HG03135 (cell line): Measurements from ENCODE around the gene TMX4.
"Not testable (repeated sequence)": the region's sequence is repeated elsewhere in the genome, so short reads cannot be mapped to it uniquely, and the experiment has no call there.

Source experiments
- ATAC-seq: cut with Tn5 transposase; IDR thresholded peaks from one replicate; pipeline ENCODE4 v1.9.1; 2021; ENCODE audit warnings: mild to moderate bottlenecking, moderate library complexity; ENCODE audit not compliant: unreplicated experiment

Gene TMX4, protein sequence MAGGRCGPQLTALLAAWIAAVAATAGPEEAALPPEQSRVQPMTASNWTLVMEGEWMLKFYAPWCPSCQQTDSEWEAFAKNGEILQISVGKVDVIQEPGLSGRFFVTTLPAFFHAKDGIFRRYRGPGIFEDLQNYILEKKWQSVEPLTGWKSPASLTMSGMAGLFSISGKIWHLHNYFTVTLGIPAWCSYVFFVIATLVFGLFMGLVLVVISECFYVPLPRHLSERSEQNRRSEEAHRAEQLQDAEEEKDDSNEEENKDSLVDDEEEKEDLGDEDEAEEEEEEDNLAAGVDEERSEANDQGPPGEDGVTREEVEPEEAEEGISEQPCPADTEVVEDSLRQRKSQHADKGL

DNA sequence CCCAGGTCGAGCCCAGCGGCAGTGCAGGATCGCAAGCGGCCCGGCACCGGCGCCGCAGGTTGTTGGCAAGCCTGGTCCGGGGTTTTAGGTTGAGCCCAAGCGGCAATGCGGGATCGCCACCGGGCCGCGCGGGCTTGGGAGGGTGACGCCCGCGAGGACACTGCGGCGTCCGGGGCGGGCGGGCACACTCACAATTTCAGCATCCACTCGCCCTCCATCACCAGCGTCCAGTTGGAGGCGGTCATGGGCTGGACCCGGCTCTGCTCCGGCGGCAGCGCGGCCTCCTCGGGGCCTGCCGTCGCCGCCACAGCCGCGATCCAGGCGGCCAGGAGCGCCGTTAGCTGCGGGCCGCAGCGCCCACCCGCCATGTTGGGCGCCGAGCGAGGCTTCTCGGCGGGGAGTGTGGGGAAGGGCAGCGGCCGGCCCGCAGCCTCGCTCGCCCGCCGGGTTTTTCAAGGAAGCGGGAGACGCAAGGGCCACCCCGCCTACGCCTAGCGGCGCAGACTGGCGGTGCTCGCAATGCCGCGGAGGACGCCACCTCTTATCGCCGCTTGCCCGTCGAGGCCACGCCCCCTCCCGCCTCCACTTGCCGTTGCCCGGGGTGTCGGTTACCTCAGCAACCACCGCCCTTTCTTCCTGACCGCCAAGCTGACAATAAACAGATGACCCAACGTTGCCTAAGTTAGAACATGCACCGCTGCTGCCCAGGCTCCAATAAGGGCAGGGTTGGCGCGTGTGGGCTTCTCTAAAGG, at the start of gene TMX4:
Gene TMX4 (minus strand): TSS at position 516 of the 752 bp plus-strand sequence. CDS start 148 bp downstream, at position 368.
- peak; percentile 87 for ATAC-seq

DNA sequence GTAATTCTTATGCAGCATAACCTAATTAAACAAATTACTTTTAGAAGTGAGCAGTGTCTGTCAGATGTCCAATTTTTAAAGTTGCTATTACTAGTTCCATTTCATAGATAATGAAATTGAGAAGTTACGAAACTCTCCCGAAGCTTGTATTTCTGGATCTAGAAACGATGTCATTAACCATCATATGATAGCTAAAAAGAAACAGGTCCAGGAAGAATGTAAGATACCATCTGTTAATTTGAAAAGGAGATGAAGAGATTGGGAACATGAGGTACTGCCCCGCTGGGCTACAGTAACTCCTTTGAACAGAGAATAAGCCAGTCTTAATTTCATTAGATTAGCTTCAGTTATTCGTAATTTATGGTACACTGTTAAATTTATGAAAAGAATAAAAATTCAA, 47.5 kb upstream of the TMX4 start:
- no peak for ATAC-seq

DNA sequence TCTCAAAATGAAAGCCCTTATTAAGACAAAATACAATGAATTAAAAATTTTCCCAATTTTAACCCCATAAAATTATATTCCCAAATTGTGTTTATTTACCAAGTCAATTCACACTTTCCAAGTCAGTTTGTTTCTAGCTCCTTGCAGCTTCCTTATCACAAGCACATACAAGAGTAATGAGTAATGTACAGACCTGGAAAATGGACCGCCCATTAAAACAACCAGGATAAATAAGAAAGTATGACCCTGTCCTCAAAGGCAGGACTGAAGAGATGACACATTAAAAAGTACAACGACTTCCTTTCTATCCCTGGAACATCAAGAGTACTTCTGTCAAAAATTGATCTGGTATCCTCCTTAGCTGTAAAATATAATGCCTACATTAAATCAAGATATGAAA, 47.1 kb upstream of the TMX4 start:
- no peak for ATAC-seq

DNA sequence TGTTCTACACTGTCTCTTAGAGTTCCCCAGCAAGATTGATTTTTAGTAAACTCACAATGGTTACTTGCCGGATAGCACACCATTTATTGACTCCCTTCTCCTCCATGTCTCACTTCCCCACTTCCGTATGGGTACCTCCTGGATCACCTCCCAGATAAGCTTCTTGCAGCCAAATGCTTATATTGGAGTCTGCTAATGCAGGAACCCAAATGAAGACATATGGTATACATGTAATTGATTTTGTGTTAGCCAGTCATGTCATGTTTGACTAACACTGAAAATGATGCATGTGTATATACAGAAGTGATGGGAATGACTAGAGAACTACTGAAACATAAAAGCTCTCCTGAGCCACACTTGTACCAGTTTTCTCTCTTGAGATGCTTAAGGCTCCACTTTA, 46.1 kb upstream of the TMX4 start:
- no peak for ATAC-seq

DNA sequence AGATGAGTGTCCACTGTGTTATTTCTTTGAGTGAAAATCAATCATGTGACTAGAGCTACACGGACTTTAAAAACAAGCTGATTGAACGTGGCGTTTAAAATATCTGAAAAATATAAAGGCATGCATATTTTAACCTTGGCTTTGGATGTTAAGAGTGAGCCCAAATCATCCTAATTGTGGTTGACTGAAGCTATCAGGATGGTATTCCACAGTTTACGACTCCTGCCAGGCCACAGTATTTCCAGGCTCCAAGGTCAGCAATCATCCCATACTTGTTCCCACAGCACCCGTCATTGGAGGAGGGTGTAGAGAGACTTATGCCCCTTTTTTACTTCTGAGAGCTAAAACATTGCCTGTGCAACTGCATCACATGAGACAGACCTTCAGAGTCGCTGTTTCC, 43.2 kb upstream of the TMX4 start:
- no peak for ATAC-seq

DNA sequence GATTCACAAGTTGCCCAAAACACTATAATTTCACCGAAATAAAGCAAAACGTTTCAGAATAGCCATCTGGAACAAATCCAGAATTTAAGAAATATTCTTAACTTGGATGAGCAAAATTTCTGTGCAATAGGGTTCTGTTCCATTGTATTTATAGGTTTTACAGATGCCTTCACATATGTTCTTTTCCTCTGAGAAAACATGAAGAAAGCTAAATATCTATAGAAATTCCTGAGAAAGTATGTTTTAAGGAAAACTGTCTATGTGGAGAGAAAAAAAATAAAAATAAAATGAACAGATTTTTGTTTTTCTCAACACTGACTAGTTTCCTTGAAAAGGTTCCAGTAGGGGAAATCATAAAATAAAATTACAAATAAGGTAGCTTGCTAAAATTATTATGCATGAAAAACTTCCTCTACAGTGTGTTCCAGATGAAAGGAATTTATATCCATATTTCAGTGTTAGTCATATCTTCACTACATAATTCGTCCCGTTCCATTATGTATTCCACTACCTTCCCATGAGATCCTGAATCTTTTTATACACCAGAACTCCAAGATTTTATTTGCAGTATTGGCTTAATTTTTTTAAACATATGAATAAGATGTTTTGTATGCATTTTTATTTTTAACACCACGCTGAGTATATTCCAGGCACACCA, 42.4 kb upstream of the TMX4 start:
- no peak for ATAC-seq

DNA sequence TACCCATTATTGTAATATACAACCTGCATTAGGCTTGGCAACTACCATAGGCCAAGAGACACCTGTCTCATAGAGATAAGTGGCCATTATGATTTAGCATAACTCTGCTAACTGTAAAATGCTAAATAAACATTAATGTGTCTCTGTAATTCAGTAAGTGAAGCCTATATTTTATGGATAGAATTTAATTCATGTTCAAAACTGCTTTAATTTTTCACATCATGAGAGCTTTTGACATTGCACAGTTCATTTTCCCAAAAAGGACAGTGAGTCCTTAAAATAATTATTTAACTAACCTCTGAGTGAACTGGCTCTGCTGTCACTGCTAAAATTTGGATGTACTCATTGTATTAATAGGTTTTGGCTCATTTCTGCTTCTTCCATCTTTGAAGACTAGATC, 41.4 kb upstream of the TMX4 start:
- no peak for ATAC-seq

DNA sequence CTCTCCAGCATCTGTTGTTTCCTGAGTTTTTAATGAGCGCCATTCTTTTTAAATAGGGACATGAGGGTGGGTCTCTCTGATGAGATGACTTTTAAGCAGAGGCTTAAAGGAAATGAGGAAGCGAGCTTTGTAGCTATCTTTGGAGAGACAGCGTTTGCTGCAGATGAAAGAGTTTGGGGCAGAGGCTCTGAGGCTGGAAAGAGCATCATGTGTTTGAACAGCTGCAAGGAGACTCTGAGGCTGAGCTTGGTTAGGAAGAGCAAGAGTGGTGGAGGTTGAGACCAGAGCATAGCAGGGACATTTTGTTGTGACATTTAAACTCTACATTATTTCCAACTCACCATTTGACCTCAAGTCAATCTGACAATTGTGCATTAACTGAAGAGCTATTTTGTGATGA, 38.3 kb upstream of the TMX4 start:
- ATAC-seq = no peak

DNA sequence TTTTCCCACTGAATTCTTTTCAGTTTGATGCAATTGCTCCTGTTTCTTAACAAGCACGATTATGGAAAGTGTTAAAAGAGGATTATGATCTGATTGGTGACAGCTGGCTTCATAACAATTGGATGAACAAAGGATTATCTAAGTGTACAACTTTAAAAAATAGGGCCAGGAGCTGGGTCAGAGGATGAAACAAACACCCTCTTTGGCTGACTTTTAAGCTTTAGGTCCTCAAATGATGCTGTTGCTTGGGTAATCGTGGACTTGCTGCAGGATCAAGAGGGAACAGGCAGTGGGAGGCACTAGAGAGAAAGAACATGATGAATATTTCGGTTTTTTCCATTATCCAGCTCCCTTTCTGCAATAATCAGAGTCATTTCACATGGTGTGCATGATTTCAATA, 35.5 kb upstream of the TMX4 start:
- ATAC-seq = no peak

DNA sequence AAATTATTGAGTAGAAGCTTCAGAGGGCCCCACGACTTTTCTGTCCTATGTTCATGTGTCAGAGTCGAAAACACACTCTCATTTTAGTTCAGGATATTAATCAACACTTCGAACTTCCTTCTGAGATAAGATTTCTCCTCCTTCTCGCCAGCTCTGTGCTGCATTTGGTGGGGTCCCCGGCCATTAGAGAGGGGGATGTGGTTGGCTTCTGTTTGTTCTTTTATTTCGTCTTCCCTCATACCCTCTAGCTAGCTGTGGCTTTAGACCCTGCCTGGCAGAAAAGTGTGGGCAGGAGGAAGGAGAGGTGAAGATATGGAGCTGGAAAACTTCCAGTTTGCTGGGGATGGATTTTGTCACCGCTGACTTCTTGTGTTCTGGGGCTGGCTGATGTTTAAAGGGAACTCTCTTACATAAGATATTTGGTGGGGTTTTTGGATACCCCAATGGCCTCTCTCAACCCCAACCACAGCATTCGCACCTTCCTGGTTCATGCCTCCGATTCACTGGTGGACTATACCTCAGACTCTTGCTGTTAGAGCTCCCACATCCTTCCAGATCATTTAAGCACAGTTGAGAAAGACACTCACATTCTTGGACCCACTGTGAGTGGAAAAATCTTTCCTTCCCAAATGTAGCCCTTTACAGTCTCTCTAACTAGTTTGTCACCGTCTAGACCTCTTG, 30.7 kb upstream of the TMX4 start:
- ATAC-seq = no peak

DNA sequence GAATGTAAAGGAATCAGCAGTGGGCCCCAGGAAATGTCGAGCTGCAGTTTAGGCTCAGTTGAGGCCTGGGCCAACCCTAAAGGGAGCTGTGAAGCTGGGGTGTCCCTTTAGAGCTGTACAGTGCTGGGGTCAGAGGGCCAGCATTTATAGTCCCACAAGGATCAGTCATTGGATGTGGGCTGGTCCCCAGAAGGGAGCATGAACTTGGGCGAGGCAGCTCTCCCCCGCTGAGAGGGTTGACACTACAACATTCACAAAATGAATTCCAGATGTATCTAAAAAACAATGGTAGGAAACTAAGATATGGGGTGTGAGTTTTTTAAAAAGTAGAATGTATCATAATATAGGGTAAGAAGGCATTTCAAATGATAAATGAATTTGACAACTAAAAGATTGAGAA, 29.7 kb upstream of the TMX4 start:
- no peak for ATAC-seq

DNA sequence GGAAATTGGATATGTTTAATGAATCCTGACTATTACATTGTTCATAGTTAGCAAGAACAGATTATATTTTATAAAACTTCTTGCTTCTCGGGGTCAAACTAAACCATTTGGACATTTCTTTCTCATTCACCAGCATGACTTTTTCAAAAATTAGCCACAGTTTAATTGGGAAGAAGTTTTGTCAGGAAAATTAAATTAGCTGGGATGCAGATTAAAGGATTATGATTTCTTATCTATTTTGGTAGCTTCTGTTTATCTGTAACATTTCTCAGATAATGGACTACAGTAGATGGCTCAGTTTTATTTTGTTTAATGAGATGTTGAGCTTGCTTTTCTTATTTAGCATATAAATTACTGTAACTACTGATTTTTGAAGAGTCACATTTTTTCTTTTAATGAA, 26.4 kb upstream of the TMX4 start:
- no peak for ATAC-seq

DNA sequence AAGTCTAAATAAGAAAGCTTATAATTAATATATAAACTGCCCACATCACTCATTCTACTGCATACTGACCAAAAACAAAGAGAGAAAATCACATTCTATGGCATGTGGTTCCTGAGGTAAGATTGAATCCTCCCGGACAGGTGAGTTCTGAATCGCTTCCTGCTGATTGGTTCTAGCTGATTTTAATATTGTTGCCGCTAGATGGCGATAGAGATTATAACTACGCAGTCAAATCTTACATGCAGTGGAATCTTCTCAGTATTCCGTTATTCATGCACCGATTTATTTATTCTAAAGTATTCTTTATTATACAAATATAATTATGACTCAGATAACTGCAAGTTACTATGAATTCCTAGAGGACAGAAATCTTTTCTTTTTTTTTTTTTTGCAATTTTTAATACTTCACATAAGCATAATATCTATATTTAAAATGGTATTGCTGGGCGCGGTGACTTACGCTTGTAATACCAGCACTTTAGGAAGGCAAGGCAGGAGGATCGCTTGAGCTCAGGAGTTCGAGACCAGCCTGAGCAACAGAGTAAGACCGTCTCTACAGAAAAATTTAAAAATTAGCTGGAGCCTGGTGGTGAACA, 24.2 kb upstream of the TMX4 start:
- ATAC-seq = peak; percentile 80

DNA sequence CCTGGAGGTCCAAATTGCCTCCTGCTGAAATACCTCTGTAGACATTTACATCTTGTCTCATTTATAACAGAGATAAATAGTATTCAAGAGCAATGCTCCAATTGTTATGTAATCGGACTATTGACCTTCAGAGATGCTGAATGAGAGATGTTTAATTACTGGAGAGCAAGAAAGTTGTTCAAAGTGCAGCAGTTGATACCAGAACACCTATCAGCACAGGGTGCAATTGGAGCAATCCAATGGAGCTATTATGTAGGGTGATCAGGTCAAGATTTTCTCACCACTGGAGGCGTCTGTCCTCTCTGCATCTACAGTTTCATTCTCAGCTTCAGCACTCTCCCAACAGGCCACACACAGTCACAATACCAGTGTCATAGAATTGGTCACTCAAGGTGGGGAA, 19.5 kb upstream of the TMX4 start:
- ATAC-seq = no peak

DNA sequence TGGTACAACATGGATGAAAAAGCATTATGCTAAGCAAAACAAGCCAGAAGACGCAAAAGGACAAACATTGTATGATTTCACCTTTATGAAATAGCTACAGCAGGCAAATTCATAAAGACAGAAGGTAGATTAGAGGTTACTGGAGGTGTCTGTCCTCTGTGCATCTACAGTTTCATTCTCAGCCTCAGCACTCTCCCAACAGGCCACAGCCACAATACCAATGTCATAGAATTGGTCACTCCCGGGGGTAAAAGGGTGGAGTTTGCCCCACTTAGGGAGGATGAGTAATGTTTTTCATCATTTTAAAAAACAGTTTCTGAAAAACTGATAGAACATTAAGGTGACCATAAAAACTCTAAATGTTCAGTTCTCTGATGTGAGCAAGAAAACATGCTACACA, 17.2 kb upstream of the TMX4 start:
- no peak for ATAC-seq

DNA sequence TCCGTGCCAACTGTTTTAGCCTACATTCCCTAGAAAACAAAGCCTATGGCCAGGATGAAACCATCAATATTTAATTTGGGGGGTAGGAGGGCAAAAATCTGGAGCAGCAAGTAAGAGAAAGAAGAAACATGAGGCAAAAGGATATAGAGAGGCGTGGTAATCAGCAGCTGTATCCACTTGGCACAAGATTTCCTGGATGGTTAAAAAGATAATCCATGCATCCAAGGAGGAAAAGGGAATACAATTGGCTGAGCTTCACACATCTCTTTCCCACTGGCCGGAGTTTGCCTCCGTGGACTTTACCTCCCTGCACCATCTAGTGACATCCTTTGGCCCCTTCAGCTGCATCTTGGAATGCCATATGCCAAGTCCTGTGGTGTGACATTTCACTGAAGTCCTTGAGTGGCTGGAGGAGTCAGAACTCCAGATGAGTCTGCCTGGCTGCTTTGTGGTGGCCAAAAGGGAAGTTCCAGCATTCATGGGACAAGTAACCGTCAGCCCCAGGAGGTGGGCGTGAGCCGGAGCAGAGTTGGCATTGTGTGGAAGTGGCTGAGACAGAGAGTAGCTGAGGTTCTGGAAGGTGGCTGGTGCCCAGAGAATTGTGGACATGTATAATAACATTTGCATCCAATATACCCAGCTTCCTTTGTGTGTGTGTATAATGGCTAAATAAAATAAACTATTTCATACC, 13.7 kb upstream of the TMX4 start:
- ATAC-seq = no peak

DNA sequence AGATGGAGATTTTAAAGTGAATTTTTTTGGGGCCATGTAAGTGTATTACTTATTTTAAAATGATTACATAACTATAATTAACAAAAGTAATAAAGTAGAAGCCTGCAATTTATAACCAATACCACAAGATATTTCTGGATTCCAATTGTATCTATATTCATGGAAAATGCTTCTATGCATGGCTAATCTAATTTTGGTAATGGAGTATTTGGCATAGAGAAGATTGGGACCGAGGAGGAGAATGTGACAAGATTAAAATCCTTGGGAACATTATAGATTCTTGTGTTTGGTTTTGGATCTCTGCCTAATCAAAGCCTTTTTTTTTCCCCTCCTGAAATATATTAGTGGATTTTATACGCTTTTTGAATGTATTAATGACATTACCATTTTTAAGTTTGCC, 12.9 kb upstream of the TMX4 start:
- ATAC-seq = no peak

DNA sequence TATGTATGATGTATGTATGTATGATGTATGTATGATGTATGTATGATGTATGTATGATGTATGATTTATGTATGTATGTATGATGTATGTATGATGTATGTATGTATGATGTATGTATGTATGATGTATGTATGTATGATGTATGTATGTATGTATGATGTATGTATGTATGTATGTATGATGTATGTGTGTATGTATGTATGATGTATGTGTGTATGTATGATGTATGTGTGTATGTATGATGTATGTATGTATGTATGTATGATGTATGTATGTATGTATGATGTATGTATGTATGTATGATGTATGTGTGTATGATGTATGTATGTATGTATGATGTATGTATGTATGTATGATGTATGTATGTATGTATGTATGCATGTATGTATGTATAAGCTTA, 12.0 kb upstream of the TMX4 start:
- not testable (repeated sequence) for ATAC-seq

DNA sequence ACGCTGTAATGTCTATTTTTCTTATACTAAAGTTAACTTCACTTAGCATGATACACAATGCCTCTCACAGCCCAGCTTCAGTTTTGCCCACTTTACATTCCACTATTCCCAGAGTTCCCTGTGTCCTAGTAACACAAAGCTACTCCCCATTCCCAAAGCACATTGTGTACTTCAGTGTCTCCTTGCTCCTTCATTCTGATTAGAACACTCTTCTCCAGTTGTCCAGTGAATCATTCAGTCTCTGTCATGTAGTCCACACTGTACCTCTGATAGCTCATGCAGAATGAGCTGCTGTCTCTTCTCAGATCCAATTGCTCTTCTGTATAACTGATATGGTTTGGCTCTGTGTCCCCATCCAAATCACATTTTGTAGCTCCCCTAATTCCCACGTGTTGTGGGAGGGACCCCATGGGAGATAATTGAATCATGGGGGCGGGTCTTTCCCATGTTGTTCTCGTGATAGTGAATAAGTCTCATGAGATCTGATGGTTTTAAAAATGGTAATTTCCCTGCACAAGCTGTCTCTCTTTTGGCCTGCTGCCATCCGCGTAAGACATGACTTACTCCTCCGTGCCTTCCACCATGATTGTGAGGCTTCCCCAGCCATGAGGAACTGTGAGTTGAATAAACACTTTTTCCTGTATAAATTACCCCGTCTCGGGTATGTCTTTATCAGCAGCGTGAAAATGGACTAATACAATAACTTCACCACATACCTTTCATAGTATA, 2.1 kb upstream of the TMX4 start:
- no peak for ATAC-seq
